ENCODE measurements around the gene OPA1. TPM values are rescaled to one million over a fixed set of nuclear protein-coding genes. Genes with fewer than 3 reads are reported as not detected.

Gene OPA1
- total RNA-seq, 1 experiment from 2014 or later: 62.5 TPM

DNA sequence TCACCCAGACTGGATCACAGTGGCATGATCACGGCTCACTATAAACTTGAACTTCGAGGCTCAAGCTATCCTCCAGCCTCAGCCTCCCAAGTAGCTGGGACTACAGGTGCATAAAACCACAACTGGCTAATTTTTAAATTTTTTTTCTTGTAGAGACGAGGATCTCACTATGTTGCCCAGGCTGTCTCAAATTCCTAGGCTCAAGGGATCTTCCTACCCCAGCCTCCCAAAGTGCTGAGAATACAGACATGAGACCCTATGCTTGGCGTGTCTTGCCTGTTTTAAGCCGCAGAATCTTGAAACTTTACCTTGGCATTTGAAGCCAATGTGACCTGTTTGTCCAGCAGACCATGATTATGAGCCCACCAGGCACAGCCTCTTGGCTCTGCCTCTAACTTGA is 119.9 kb downstream of the OPA1 start:
- TF ChIP-seq, protein P1, sequence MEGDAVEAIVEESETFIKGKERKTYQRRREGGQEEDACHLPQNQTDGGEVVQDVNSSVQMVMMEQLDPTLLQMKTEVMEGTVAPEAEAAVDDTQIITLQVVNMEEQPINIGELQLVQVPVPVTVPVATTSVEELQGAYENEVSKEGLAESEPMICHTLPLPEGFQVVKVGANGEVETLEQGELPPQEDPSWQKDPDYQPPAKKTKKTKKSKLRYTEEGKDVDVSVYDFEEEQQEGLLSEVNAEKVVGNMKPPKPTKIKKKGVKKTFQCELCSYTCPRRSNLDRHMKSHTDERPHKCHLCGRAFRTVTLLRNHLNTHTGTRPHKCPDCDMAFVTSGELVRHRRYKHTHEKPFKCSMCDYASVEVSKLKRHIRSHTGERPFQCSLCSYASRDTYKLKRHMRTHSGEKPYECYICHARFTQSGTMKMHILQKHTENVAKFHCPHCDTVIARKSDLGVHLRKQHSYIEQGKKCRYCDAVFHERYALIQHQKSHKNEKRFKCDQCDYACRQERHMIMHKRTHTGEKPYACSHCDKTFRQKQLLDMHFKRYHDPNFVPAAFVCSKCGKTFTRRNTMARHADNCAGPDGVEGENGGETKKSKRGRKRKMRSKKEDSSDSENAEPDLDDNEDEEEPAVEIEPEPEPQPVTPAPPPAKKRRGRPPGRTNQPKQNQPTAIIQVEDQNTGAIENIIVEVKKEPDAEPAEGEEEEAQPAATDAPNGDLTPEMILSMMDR (IDR thresholded peaks at IDR 0.05; ENCODE audit: unreplicated experiment): no peak
- POLR2A ChIA-PET: no interaction called here
- H3K4me3 Mint-ChIP-seq (ENCODE audit: unreplicated experiment): no peak overlapping the region
- BruUV-seq (replicated peaks): no TSS peak
- no peak for DNase-seq (ENCODE audit: unreplicated experiment)
- H3K27me3 Mint-ChIP-seq (ENCODE audit: insufficient read depth, unreplicated experiment): no peaks in the 10 kb centered on the region
- H3K36me3 Mint-ChIP-seq (ENCODE audit: insufficient read depth, unreplicated experiment): no peaks in the 10 kb centered on the region
- CTCF ChIA-PET: no interaction called here
- intact Hi-C loops (cut with micrococcal nuclease): no loop called here
- no peaks in the 10 kb centered on the region for H3K4me1 Mint-ChIP-seq (ENCODE audit: insufficient read depth, unreplicated experiment)
- H3K27ac Mint-ChIP-seq (ENCODE audit: low read depth, unreplicated experiment): no peak overlapping the region
- peaks cover 16% of the 10 kb centered on the region for H3K9me3 Mint-ChIP-seq (ENCODE audit: unreplicated experiment)

DNA sequence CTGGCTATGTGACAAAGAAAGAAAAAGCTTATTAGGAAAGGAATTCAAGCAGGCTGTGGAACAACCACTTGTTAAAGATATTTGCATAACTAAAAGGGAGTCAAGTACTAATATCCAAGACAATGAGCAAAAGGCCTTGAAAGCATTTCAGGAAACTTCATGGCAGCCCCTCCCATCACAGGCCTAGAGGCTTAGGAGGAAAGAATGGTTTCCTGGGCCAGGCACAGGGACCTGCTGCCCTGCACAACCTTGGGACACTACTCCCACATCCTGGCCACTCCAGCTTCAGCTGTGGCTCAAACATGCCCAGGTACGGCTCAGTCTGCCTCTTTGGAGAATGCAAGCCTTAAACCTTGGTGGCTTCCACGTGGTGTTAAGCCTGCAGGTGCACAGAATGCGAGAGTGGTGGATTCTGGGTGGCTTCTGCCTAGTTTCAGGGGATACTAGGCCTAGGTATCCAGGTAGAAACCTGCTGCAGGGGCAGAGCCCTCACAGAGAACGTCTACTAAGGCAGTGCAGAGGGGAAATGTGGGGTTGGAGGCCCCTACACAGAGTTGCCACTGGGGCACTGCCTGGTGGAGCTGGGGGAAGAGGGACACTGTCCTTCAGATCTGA is 121.6 kb downstream of the OPA1 start:
- peaks cover 24% of the 10 kb centered on the region for H3K9me3 Mint-ChIP-seq (ENCODE audit: unreplicated experiment)
- TF ChIP-seq, protein P1 (IDR thresholded peaks at IDR 0.05; ENCODE audit: unreplicated experiment): no peak
- H3K27me3 Mint-ChIP-seq (ENCODE audit: insufficient read depth, unreplicated experiment): no peaks in the 10 kb centered on the region
- H3K4me3 Mint-ChIP-seq (ENCODE audit: unreplicated experiment): no peak overlapping the region
- intact Hi-C loops (cut with micrococcal nuclease): no loop called here
- POLR2A ChIA-PET: no interaction called here
- no peaks in the 10 kb centered on the region for H3K4me1 Mint-ChIP-seq (ENCODE audit: insufficient read depth, unreplicated experiment)
- no peak overlapping the region for H3K27ac Mint-ChIP-seq (ENCODE audit: low read depth, unreplicated experiment)
- BruUV-seq (replicated peaks): no TSS peak
- no peak for DNase-seq (ENCODE audit: unreplicated experiment)
- no peaks in the 10 kb centered on the region for H3K36me3 Mint-ChIP-seq (ENCODE audit: insufficient read depth, unreplicated experiment)
- CTCF ChIA-PET: interaction anchor here (0.8 kb wide), 1 partner anchor 691 kb away, joined by 4 read pairs; no protein-coding TSS in a partner anchor

DNA sequence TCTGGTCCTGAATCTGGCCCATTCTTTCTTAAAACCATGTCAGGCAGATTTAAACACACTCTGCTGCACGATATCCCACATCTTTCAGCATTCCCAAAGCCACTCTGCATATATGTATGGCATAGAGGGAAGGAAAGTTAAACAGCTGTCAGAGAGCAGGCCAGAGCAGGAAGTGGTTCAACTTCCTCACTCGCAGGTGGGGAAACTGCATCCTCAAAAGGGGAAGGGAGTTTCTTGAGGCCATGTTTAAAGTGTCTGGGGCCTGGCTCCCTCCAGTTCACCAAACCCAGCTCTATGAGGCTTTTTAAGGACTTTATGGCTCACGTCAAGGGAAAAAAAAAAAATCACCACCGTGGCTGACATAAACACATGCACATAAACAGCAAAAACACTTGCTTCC is 123.1 kb downstream of the OPA1 start:
- Mint-ChIP-seq H3K27ac (ENCODE audit: low read depth, unreplicated experiment) (no peak overlapping the region), H3K36me3 (ENCODE audit: insufficient read depth, unreplicated experiment) (no peaks in the 10 kb centered on the region), H3K27me3 (ENCODE audit: insufficient read depth, unreplicated experiment) (no peaks in the 10 kb centered on the region), H3K9me3 (ENCODE audit: unreplicated experiment) (peaks cover 24% of the 10 kb centered on the region), H3K4me1 (ENCODE audit: insufficient read depth, unreplicated experiment) (no peaks in the 10 kb centered on the region), H3K4me3 (ENCODE audit: unreplicated experiment) (no peak overlapping the region)
- ChIA-PET CTCF (interaction anchor here (0.9 kb wide), 2 partner anchors 11 to 20 kb away, joined by 3 read pairs; no protein-coding TSS in a partner anchor), POLR2A (no interaction called here)
- TF ChIP-seq, protein P1 (IDR thresholded peaks at IDR 0.05; ENCODE audit: unreplicated experiment): no peak
- intact Hi-C loops (cut with micrococcal nuclease): no loop called here
- DNase-seq (ENCODE audit: unreplicated experiment): no peak
- no TSS peak for BruUV-seq (replicated peaks)

DNA sequence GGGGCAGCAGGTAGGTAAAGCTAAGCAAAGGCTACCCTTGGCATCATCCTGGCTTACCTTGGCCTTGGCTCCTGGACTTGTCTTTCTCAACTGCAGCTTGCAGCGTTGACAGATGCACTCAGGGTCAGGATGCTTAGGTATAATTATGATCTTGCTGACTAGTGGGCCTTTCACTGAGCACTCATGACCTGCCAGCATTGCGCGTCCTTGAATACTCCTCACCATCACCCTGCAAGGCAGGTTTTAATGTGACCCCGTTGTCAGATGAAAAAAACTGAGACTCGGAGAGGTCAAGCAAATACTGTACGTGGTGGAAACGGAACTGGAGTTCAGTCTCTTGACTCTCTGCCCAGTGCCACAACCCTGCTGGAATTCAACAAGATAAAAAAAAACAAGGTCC is 126.7 kb downstream of the OPA1 start:
- POLR2A ChIA-PET: no interaction called here
- intact Hi-C loops (cut with micrococcal nuclease): no loop called here
- no peaks in the 10 kb centered on the region for H3K27me3 Mint-ChIP-seq (ENCODE audit: insufficient read depth, unreplicated experiment)
- H3K4me3 Mint-ChIP-seq (ENCODE audit: unreplicated experiment): no peak overlapping the region
- H3K9me3 Mint-ChIP-seq (ENCODE audit: unreplicated experiment): peaks cover 15% of the 10 kb centered on the region
- no peaks in the 10 kb centered on the region for H3K4me1 Mint-ChIP-seq (ENCODE audit: insufficient read depth, unreplicated experiment)
- DNase-seq (ENCODE audit: unreplicated experiment): no peak
- no peaks in the 10 kb centered on the region for H3K36me3 Mint-ChIP-seq (ENCODE audit: insufficient read depth, unreplicated experiment)
- H3K27ac Mint-ChIP-seq (ENCODE audit: low read depth, unreplicated experiment): no peak overlapping the region
- no TSS peak for BruUV-seq (replicated peaks)
- TF ChIP-seq, protein P1 (IDR thresholded peaks at IDR 0.05; ENCODE audit: unreplicated experiment): no peak
- CTCF ChIA-PET: interaction anchor here (0.6 kb wide), 1 partner anchor 26 kb away, joined by 3 read pairs; no protein-coding TSS in a partner anchor

Measured in MCF 10A (cell line).